HG02798 (cell line): ENCODE results near the gene KCNJ4.
"Not testable (repeated sequence)": the region's sequence is repeated elsewhere in the genome, so short reads cannot be mapped to it uniquely, and the experiment has no call there.

Source experiments
- ATAC-seq: cut with Tn5 transposase; IDR thresholded peaks from one replicate; pipeline ENCODE4 v1.9.1; 2021; ENCODE audit warnings: mild to moderate bottlenecking; ENCODE audit not compliant: unreplicated experiment, poor library complexity

The KCNJ4 gene

DNA sequence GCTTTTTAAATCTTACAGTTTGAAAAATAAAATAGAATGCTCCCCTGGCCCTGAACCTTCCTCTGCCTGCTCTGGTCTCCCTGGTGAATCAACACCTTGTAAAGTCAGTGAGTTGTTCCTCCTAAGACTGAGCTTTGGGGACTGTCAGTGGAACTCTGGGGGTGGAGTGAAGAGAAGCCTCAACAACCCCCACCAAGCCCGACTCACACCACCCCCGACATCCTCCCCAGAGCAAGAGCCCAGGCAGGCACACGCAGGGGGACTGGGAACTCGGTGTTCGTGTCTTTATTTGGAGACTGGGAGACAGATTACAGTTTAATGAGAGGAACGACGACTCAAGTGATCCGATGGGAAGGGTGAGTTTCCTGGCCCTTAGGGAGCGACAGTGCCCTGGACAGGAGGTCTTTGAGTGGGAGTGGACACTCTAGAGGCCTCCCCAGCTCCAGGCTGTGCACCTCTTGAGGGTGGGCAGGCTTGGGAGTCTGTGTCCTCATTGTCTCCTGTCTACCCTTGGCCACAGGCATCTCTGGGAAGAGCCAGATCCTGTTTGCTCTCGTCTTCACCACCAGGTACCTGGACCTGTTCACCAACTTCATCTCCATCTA is 19.1 kb upstream of the KCNJ4 start:
- no peak for ATAC-seq

DNA sequence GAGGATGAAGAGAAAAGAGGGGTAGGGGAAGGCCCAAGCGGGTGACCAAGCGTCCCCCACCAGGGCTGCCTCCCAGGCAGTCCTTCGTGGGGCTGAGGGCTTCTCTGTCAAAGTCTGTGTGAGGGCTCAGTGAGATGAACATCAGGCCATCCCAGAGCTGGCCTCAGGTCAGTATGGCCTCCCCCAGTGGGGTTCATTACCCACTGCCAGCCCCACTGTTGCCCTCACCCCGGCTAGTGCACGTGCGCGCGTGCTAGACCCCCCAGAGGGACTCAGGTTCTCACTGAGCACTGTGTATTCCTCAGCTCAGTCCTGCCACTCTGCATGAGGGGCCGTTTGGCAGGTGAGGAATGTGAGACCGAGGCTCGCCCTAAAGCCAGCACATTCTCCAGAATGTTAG is 16.2 kb upstream of the KCNJ4 start:
- ATAC-seq = no peak

DNA sequence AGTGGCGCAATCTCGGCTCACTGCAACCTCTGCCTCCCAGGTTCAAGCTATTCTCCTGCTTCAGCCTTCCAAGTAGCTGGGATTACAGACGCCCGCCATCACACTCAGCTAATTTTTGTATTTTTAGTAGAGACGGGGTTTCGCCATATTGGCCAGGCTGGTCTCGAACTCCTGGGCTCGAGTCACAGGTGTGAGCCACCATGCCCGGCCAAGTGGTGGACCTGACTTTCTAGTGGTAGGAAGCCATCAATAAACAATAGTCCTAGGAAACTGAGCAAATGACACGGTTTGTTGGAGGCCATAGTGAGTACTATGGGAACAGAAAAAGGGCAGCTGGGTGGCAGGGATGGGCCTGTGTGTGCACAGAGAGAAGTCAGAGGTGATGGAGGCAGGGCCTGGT is 15.2 kb upstream of the KCNJ4 start:
- not testable (repeated sequence) for ATAC-seq

DNA sequence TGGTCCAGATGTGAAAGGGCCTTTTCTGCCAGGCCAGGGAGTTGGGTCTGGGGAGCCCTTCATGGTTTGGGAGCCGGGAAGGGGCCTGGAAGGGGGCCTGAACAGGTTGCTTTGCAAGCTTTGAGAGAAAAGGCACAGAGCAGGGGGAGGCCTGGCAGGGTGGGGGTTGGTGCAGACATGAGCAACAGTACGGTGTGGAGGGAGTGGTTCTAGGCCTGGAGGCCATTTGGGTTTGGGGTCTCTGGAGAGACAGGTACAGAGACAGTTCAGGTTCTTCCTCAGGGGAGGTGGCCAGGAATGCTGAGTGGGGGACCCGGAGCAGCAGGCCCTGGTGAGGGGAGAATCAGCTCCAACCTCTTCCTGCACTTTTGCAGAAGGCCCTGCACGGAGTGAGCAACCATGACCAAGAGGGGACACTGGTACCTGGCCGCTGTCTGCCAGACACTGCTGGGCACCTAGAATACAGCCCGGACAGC is 14.3 kb upstream of the KCNJ4 start:
- ATAC-seq = no peak

DNA sequence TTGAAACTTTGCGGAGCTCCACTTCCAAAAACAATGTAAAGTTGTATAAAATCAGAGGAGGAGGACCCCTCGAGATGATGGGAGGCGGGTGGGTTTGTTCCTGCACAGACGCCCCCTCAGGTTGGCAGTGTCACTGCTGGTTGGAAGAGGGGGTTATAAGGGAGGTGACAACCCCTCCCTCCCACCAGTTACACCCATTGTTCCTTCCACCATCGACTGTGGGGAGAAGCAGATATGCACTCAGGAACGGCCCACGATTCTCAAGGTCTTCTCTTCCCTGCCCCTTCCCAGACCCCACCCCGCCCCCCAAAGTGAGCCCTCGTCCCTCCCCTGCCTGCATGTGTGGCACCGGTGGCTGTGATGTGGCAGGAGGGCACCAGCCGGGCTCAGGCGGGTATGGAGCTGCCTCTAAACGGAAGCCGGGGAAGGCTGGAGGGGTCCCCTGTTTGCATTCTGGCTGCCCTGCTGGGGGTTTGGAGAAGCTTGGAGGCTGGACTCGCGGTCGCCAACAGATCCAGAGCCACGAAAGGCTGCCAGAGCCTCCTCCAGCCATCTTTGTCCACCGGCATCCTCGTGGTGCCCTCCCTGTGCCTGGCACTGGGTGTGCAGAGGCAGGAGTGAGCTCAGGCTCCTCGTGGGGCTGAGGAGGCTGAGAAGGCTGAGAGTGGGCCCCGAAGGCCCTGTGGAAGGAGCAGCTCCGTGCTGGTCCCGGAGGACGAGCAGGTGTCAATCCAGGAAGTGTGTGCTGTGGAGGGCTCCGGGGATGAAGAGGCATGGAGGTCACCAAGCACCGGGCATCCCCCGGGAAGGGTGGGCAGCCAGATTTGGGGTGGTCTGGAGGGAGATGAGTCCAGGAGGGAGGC is 13.7 kb upstream of the KCNJ4 start:
- ATAC-seq = no peak

DNA sequence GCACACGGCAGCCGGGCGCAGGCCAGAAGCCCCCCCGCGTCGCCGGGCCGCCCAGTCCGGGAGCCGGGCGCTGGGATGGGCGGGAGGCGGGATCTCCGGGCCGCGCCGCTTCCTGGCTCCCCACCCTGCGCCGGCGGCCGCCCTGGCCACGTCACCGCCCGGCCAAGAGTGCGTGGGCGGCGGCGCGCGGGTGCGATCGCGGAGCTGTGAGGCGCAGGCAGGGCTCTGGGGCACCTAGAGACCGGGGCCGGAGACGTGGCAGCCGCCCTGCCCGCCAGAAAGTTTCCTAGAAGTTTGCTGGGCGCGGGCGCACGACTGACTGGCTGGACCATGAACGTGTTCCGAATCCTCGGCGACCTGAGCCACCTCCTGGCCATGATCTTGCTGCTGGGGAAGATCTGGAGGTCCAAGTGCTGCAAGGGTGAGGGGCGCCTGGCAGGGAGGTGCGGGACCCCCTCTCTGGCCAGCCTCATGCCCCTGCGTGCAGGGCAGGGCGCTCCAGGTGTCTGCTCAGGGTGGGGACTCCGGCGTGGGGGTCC is 13.0 kb upstream of the KCNJ4 start, which contains the start of gene KDELR3:
Gene KDELR3, plus strand, starts transcription at position 193 of the 539 bp plus-strand sequence. Its CDS starts 138 bp downstream, at position 331.
- no peak for ATAC-seq

DNA sequence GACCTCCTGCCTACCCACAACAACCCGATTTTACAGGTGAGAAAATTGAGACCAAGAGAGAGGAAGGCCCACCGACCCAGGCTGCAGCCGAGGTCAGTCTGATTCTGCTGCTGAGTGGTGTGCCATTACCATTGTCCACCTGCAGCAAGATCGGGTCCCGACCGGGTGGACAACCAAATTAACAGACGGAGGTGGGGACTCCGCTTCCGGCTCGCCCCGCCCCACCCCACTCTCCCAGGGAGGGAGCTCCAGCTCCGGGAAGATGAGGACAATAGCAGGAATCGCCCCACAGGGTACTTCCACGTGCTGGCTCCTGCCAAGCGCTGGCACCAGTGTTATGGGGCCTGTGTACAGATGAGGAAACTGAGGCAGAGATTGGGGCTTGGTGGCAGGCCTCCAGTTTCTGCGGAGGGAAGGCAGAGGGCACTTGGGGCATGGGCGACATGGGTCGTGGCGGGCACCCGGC is 12.5 kb upstream of the KCNJ4 start:
- ATAC-seq = no peak

DNA sequence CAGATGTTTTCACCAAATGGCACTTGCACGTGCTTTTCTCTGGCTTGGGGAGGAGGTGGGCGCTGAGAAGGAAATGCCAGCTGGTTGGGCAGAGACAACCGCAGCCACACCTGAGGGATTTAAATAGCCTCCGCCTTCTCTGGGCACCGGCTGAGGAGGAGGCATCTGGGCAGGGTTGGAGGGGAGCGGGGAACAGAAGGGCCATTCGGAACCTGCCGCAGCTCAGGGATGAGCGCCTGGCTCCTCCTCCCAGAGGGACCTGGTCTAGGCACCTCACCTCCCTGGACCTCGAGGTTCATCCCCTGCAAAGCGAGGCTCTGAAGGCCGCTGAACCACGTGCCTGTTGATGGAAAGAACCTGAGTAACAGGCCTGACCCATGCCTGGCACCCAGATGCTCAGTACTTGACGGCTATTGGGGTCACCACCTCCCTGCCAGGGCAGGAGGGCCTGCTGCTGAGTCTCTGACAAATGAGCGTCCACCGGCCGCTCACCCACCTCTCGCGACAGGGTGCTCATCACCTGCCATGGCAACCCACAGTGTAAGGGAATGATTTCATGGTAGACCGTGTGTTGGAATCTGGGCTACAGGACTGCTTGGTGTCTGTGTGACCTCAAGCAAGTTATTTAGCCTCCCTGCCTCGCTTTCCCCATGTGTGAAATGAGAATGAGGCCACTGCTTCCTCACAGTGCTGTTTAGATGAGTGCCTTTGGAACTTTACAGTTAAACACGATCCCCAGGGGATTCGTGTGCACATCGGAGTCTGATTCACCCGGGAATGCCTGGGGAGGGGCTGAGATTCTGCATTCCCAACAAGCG is 10.9 kb upstream of the KCNJ4 start:
- no peak for ATAC-seq

DNA sequence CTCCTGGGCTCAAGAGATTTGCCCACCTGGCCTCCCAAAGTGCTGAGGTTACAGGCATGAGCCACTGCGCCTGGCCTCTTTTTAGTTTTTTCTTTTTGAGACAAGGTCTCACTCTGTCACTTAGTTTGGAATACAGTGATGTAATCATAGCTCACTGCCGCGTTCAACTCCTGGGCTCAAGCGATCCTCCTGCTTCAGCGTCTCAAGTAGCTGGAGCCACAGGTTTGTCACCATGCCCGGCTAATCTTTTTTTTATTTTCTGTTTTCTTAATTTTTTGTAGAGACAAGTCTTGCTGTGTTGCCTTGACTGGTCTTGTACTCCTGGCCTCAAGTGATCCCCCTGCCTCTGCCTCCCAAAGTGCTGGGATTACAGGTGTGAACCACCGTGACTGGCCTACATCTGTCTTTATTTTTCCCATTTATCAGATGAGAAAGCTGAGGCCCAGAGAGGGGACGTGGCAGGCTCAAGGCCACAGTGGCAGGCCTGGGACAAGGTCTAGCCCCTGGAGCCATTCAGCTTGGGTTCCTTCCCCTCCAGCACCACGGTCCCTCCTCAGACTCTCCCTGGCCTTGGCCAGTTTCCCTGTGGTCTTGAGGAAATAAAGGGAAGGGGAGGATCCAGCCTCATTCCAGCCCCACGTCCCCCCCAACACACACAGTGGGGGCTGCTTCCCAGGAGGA is 10.1 kb upstream of the KCNJ4 start:
- ATAC-seq = no peak

DNA sequence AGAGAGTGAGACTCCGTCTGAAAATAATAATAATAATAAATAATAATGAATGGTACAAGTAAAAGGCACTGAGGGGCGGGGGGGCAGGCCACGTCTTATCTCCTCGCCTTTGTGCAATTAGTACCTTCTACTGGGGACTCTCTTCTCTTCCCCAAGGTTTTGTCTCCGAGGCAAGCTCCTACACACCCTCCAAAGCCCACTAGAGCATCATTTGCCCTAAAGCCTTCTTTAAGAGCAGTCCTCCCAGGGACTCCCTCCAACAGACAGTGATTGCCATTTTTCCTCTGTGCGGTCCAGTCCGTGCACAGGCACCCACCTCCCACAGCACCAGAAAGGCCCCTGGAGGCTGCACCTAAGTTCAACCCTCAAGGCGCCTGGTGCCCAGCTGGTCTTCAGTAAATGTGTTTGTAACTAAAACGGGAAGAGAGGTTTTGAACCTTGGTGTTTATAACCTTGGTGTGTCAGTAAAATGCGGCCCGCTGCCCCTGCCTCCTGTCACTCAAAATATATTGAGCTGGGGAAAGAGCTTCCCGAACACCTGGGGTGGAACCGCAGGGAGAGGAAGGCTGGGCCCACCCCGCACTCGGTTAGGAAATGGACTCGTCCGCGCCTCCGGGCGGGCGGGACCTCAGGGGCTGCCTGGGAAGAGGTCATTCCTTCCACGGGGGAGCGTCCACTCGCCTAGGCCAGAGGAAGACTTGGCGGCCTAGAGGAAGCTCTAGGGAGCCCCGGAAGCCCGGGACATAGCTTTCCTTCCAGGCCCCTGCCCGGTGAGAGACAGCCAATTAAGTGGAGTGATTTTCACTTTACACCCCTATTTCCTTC is 8.2 kb upstream of the KCNJ4 start:
- no peak for ATAC-seq

DNA sequence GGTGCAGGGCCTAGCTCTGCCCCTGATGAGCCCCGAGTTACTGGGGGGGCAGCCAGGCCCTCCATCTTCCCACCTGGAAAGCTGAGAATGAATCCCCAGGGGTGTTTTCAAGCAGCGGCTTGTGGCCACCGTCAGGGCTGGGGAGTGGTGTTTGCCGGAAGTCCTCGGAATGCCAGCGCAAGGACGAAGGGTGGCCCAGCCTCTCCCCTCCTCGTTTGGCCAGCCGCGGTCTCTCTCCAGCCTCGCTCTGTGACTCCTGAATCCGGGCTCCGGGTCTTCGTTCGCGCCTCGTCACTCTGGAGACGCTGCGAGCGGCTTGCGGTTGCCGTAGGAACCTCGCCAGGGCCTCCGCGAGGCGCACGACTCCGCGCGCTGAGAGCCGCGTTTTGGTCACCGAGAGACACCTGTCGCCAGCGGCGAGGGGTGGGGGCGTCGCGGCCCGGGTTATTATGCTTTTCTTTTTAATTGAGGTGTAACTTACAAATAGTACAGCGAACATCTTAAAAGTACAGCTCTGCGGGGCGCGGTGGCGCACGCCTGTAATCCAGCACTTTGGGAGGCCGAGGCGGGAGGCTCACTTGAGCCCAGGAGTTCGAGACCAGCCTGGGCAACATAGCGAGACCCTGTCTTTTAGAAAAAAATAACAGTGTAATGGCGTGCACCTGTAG is 6.5 kb upstream of the KCNJ4 start:
- no peak for ATAC-seq

DNA sequence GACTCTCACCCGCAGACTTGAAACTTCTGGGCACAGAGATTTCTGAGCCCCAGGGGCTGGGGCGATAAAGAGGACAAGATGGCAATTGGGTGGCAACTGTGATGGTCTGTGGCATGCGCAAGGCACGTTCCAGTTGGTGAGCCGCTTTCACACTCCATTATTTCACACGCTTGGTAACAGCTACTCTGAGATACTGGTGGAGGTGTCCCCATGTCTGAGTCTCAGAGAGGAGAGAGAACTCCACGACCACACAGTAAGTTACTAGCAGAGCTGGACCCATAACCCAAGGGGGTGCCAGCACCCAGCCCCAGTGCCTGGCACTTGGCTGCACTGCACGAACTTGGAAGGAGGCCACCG is 6.0 kb upstream of the KCNJ4 start:
- ATAC-seq = no peak

DNA sequence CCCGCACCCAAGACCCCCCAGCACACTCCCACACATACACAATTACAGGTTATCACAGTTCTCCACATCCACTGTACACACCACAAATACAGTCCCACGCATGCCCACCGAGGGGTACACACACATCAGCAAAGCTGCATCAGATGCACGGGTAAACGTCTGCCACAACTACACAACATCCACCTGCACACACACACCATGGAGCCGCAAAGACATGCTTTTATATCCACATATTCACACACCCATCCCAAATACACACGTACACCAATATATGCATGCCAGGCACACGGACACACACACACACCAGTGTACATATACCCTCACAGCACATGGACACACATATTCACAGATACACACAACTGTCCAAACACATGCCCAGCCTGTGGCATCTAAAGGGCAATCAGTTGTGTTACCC is 5.4 kb upstream of the KCNJ4 start:
- no peak for ATAC-seq

DNA sequence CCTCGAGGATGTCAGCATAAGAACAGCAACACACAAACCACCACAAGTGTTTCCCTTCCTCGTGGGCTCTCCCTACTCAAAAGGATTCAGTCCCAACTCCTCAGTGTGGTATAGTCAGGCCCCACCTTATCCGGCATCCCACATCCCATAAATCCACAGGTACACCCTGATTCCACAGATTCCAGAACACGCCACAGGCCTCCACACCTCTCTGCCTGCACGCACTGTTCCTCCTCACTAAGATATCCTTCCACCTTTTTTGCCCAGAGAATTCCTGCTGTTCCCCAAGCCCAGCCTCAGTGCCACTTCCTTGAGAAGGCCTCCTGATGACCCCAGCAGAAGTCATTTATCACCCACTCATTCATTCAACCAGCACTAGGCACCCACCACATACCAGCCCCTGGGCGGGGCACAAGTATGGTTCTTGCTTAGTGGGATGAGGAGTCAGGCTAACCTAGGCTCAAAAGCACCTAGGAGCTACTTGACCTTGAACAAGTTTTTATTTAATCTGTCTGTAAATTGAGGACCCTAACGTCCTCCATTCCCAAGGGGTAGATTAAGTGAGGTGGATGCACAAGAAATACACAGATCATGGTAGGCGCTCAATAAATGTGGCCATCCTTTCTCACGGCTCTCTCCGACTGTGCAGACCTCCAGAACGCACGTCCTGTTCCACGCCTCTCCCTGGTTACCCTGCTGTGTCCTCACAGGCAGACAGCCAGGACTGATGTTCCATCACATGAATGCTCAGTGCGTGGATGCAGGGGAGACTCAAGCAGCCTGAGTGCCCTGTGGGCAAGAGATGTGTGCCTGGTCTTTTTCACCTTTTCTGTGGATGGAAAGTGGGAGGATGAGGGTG is 2.1 kb upstream of the KCNJ4 start:
- ATAC-seq = no peak

DNA sequence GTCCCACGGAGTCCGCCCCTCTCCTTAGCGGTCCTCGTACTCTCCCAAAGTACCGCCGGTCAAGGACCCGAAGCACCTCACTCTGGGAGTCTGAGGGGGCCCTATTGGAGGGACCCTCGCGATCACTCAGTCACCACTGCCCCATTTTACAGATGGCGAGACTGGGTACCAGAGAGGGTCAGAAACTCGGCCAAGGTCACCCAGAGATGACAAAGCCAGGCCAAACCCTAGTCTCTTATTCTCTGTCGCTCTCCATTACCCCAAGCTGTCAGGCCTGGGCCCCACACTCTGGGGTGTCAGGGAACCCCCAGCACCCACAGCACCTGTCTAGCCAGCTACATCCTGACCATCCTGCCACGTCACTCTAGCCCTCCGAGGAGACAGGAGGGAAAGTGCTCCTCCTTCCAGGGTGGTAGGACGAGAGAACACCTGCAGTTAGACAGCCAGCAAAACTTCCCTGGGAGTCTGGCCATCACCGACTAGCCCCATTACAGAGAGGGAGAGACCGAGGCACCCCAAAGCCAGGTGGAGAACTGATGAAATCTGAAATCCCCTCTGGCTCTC is 1.4 kb upstream of the KCNJ4 start:
- ATAC-seq = no peak

DNA sequence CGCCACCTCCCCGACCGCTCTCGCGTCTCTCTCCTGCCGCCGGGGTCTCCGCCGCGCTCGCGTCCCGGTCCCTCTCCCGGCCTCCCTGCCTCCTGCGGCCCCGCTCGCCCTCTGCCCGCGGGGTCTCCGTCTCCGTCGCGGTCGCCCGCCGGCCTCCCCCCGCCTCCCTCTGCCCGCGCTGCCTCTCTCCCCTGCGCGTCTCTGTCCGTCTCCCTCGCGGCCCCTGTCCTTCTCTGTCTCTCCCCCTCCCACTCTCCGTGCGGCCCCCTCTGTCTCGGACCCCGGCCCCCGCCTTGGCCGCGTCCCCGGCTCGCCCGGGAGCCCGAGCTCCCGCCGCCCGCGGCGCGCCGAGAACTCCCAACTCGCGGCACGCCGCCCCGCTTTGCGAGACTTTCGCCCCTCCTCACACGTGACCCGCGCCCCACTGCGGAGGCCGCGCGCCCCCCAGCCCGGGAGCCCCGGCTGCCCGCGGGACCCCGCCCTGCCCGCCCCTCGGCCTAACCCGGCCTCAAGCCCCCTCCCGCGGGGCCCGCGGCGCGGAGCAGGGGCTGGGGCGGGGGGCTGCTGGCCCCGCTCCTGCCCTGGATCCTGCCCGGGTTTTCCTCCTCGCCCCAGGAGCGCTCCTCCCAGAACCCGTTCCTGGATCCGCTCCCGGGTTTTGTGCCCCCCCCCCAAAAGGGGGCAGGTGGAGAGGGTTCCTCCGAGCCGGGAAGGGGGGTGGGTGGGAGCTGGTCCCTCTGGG is 702 bp upstream of the KCNJ4 start:
- ATAC-seq = no peak
